HEK293T (cell line): Measurements from ENCODE around the gene PRKRIP1.

Experiments
- ARNT ChIP-seq: fragments of 450-650 bp; IDR thresholded peaks from 2 replicates; pipeline ENCODE4 v1.6.1; 2017; ENCODE audit warnings: mild to moderate bottlenecking
- BHLHE40 ChIP-seq: fragments of 450-650 bp; IDR thresholded peaks from 2 replicates; pipeline ENCODE4 v1.6.1; 2016; ENCODE audit warnings: mild to moderate bottlenecking, moderate library complexity, borderline replicate concordance
- ELF4 ChIP-seq: fragments of 450-650 bp; IDR thresholded peaks from 2 replicates; pipeline ENCODE4 v1.6.1; 2017; ENCODE audit warnings: antibody characterized with exemption
- FOXA1 ChIP-seq: fragments of 450-650 bp; IDR thresholded peaks from 2 replicates; pipeline ENCODE4 v1.6.1; 2016; ENCODE audit warnings: mild to moderate bottlenecking
- FOXM1 ChIP-seq: fragments of 450-650 bp; IDR thresholded peaks from 2 replicates; pipeline ENCODE4 v1.6.1; 2017; ENCODE audit warnings: mild to moderate bottlenecking, borderline replicate concordance
- SUZ12 ChIP-seq: fragments of 450-650 bp; IDR thresholded peaks from 2 replicates; pipeline ENCODE4 v1.6.1; 2016; ENCODE audit warnings: mild to moderate bottlenecking
- ZNF384 ChIP-seq: fragments of 450-650 bp; IDR thresholded peaks from 2 replicates; pipeline ENCODE4 v1.6.1; 2016

DNA sequence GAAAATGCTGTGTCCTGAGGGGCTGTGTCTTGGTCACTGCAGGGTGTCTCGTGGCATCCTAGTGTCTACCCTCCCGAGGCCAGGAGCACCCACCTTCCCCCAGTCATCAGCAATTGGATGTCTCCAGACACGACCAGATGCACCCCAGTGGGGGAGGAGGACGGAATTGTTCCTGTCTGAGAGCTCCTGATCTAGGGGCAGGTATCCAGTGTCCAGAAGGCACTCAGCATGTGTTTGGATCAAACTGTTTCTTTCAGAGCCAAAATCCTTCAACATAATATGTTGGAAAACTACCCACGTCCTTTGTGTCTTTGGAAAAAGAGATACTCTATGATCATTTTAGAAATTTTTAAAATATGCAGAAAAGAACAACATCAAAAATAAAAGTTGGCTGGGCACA is 16.9 kb downstream of the PRKRIP1 start:
- TF ChIP-seq ARNT (no peak), ZNF384 (no peak), FOXM1 (no peak), FOXA1 (no peak), BHLHE40 (no peak), ELF4 (no peak), SUZ12 (no peak)
